HG03060 (cell line): ENCODE results near the gene SLC12A8.

Source experiments
- ATAC-seq: cut with Tn5 transposase; IDR thresholded peaks from one replicate; pipeline ENCODE4 v1.9.1; 2021; ENCODE audit warnings: low read depth, moderate number of reproducible peaks; ENCODE audit not compliant: unreplicated experiment

Gene SLC12A8

DNA sequence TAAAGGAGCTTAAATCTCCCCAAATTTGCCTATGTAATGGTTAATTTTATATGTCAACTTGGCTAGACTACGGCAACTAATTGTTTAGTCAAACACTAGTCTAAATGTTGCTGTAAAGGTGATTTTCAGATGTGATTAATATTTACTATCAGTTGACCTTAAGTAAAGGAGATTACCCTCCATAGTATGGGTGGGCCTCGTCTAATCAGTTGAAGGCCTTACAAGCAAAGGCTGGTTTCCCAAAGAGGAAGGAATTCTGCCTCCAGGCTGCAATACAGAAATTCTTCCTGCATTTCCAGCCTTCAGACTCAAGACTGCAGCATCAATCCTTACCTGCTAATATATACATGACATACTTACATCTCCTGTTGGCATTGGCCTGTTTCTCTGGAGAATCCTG is 23.6 kb downstream of the SLC12A8 start:
- ATAC-seq = no peak

DNA sequence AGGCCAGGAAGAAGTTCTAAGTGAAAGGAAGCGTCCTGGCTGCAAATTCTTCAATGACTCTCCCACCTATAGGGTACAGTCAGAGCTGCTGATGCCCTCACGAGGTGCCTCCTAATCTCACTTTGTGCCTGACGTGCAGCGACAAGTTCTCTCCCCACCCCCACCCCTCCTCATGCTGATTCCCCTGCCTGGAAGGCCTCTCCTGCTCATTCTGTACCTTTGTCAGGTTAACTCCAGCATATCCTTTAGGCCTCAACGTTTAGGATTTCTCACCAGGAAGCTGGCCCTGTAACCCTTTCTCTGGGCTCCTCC is 25.0 kb downstream of the SLC12A8 start:
- no peak for ATAC-seq

DNA sequence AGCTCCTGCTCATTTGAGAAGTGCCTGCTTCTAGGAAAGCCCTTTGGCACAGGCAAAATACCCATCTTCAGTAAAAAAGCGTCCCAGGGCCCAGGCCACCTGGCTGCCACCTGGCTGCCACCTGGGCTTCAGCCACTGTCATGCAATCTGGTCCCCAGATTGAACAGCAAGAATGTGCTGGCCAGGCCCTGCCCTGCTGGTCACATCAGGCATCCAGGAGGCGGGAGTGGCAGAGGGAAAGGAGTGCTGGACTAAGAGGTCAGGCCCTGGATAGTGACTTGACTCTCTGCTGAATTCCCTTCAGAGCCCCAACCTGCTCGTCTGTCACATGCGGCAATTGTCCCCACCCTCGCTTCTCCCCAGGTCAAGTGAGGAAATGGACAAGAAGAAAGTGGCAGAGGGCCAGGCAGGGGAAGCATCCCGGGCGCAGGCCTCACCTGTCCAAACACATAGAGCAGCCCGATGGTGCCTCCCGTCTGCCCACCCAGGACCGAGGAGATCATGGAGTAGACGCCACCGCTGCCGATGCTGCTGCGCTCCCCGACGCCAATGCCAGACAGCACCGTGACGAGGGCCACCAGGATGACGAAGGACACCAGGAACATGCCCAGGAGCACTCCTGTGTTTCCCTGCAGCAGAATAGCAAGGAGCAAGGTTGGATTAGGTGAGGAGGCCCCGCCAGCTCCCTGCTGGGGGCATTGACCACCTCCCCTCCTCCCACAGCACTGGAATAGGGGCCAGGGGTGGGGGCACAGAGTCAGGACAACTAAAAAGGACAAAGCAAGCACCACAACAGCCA is 25.5 kb downstream of the SLC12A8 start:
- ATAC-seq = no peak

- peak; percentile 48 for ATAC-seq
Measured at GRCh38 chr3:125186261-125186787, 26.2 kb downstream of the SLC12A8 start.

DNA sequence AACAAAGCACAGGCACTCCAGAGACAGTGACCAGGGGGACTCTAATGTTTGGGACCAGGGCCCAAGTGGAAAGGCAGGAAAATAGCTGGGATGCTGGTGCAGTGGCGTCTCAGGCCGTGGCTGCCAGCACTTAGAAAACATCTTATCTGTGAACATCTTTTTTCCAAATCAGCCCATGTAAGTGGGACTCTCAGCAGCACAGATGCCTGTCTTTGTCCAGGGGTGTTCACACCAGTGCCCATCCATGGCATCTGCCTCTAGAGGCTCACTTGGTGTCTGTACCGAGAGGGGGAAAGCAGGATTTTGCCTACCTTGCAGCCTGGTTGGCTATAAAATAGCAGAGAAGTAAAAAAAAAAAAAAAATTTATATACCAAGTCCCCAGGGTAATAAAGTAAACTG is 26.7 kb downstream of the SLC12A8 start:
- peak; percentile 18 for ATAC-seq

GRCh38 chr3:125179884-125180240 is 32.7 kb downstream of the SLC12A8 start:
- ATAC-seq = no peak

DNA sequence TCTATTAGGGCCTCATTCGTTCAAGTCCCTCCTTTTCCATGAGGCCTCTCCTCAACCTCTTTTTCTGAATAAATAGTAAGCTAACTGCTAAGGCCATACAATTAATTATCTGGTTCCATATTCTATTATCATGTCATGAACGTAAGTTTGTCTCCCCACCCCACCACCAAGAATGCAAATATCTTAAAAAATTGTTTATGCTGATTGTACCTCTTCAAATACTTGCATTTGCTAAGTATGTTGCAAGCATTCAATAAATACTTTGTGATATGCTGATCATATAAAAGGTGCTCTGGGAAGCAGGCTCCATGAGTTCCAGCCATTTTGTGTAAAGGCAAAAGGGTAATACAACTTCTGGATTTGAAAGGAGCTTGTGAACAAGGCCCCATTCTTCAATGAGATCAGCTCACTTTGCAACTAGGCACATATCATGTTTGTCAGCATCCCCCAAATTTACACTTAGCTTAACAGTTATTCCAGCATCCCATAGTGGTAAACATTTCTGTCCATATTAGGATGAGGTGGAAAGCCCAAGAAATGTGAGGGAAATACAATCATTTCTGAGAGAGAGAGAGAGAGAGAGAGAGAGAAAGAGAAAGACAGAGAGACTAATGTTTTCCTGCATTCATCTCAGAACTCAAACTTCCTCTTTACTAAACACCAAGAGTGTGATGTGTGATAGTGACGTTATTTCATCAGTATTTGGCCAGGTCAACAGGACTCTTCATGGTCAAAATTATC is 33.2 kb downstream of the SLC12A8 start:
- ATAC-seq = no peak

GRCh38 chr3:125177746-125178145 is 34.8 kb downstream of the SLC12A8 start:
- ATAC-seq = no peak

GRCh38 chr3:125175295-125176078 is 37.1 kb downstream of the SLC12A8 start:
- no peak for ATAC-seq

DNA sequence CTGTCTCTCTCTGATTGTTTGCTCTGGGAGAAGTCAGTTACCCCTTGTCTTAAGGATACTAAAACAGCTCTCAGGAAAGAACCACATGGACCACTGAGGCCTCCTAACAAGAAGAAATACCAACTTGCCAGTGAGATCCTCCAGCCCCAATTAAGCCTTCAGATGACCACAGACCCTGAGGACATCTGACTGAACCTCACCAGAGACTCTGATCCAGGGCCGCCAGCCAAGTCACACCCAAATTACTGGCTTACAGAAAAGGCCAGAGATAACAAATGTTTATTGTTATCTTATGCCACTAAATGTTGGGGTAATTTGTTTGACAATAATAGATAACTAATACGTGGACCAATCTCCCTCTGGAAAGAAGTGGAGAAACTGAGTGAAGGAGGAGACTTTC is 40.2 kb downstream of the SLC12A8 start:
- ATAC-seq = no peak

DNA sequence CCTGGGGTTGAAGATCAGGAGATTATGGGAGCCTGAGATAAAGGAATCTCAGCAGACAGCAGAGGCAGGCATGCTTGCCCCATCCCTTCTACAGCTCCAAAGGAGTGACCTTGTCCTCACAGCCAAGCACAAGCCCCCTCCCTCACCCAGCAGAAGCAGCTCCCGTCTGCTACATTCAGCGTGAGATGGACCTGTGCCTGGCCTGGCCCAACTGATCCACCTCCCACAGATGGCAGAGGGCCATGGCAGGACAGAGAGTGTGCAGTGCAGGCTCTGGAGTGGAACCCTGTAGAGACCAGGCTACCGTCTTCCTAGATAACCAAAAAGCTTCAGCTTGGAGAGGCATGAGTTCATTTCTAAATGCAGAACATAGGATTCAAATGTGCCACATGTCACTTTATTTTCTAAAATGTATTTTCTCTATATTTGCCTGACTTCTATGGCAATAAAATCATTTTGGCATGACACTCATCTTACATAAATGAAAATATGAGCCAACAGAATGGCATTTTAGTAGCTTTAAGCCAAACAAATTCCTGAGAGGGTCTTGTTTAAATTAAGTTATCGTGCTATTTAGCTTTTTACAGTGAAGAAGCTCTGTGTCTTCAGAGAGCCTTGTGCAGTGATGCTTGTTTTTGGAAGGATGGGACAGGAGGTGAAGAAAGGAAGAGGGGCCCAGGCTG is 43.7 kb downstream of the SLC12A8 start:
- ATAC-seq = no peak

DNA sequence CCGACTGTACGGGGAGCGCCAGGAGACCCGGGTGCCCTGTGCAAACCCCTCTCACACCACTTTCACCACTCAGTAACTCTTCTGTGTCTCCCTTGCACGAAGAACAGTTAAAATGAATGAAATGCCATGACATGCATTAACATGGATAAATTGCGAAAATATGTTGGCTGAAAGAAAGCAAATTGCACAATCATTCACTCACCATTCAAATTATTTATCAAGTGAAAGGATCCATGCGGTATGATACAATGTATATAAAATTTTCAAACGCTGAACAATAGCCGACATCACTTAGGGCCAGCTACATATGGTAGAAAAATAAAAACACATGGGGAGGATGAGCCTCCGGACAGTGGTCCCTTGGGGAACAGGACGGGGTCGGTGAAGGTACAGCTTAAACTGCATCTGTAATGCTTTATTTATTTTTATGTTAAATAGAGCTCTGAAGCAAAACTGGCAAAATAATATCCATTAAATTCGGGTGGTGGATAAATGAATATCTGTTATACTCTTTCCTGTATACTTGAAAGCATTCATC is 45.9 kb downstream of the SLC12A8 start:
- ATAC-seq = no peak

DNA sequence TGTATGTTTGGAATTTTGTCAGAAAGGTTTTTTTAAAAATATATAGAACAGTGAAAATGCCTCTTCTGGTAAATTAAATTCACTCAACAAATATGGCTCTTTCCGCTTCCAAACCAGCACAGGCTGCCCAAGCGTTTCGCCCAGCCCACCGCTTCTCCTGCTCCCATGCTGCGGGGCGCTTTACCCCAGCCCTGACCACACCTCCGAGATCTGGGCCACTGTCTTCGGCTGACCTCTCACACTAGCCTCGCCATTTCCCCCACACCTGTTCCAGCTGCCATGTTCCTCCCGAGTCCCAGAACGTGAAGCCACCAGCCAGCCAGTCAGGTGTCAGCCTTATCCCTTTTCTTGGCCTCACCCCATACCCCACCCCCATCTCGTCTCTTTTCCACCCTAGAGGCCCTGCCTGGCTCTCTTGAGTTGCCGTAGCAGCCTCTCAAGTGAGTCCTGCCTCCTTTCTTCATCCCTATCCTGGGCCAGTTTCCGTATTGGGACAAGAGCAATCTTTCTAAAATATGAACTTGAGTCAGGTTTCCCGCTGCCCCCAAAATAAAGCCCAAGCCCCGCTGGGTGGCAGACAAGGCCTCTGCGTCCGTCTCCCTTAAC is 46.5 kb downstream of the SLC12A8 start:
- no peak for ATAC-seq

DNA sequence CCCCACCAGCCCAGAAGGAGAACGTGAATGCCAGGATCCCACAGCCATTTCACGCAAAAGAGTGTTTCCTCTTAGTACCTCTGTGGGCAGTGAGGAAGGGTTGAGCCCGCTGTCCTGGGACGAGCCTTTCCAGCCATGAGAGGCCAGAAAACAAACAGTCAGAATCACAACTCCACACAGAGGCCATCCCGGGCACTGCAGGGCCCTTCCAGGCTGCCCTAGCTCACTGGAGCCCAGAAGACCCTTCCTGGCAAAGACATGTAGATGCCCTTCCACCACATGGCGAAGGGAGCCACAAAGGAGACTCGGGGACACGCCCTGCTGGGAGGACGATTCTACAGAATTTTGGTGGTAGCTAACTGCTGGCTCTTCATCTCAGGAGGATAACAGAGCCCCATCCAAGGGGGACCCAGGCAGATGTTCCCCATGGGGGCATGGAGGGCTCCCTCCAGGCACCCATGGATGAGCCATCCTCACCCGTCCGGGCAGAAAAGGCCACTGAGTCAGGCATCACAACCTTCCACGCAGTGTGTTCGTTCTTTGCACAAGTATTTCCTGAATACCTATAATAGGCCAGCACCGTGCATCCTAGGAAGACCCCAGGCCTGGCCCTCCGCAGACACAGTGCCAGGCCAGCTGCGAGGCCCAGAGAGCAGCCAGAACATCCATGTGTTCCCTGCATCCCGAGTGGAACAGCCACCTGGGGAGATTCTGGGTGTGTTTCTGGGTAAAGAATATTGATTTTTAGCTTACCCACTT is 47.2 kb downstream of the SLC12A8 start:
- ATAC-seq = no peak

GRCh38 chr3:125163739-125164601 is 48.6 kb downstream of the SLC12A8 start:
- no peak for ATAC-seq

- no peak for ATAC-seq
Measured at GRCh38 chr3:125161607-125162219, 50.8 kb downstream of the SLC12A8 start.

- ATAC-seq = no peak
Measured at GRCh38 chr3:125160606-125161371, 51.8 kb downstream of the SLC12A8 start.
